MCF 10A (cell line): Measurements from ENCODE around the gene PRR20G. TPM values are rescaled to one million over a fixed set of nuclear protein-coding genes. Genes with fewer than 3 reads are reported as not detected.

Source experiments
- BruUV-seq: library from RNA; stranded (reverse); fragments of 400-500 nt; replicated peaks from 2 replicates; lab custom pipeline; 2021; lab: Mats Ljungman, UMichigan
- CTCF ChIA-PET: fragments of 300-600 bp; sonication (Branson Sonifier 250); formaldehyde crosslinking; extraction: SDS; loops from one replicate; lab custom pipeline; 2021; ENCODE audit warnings: antibody characterized with exemption, inconsistent platforms; lab: Yijun Ruan, JAX
- POLR2A ChIA-PET: fragments of 300-600, 350-650 bp; sonication (Branson Sonifier 250); formaldehyde crosslinking; extraction: SDS; loops from one replicate; lab custom pipeline; 2020; ENCODE audit warnings: antibody characterized with exemption, inconsistent platforms; lab: Yijun Ruan, JAX
- DNase-seq: peaks from one replicate; pipeline ENCODE4 v3.0.0-alpha.2; 2018; ENCODE audit not compliant: unreplicated experiment
- H3K27ac Mint-ChIP-seq: one replicate; pipeline ENCODE4 v1.8.0; 2022; ENCODE audit warnings: mild to moderate bottlenecking, low read depth, mixed read lengths; ENCODE audit not compliant: unreplicated experiment
- H3K27me3 Mint-ChIP-seq: one replicate; pipeline ENCODE4 v1.8.0; 2022; ENCODE audit warnings: mixed read lengths; ENCODE audit not compliant: insufficient read depth, unreplicated experiment
- H3K36me3 Mint-ChIP-seq: one replicate; pipeline ENCODE4 v1.8.0; 2022; ENCODE audit warnings: mild to moderate bottlenecking, moderate library complexity, mixed read lengths; ENCODE audit not compliant: insufficient read depth, unreplicated experiment
- H3K4me1 Mint-ChIP-seq: one replicate; pipeline ENCODE4 v1.8.0; 2022; ENCODE audit warnings: mixed read lengths; ENCODE audit not compliant: insufficient read depth, unreplicated experiment
- H3K4me3 Mint-ChIP-seq: one replicate; pipeline ENCODE4 v1.8.0; 2022; ENCODE audit warnings: mild to moderate bottlenecking, moderate library complexity, mixed read lengths; ENCODE audit not compliant: unreplicated experiment
- H3K9me3 Mint-ChIP-seq: one replicate; pipeline ENCODE4 v1.8.0; 2022; ENCODE audit warnings: mixed read lengths; ENCODE audit not compliant: unreplicated experiment
- intact Hi-C: fragments of 100-400 bp; cut with micrococcal nuclease; formaldehyde crosslinking; loops from 2 replicates; pipeline ENCODE4 v1.14.1; 2022
- total RNA-seq: library from RNA; stranded (reverse); gene quantifications from 2 replicates; pipeline ENCODE4 v1.2.3, GENCODE V29; 2022
- TF ChIP-seq, protein P1 (sequence below): fragments of 200-600 bp; IDR thresholded peaks from one replicate; pipeline ENCODE4 v1.8.0; 2022; ENCODE audit warnings: antibody characterized with exemption, mild to moderate bottlenecking; ENCODE audit not compliant: unreplicated experiment

The PRR20G gene
- total RNA-seq, 1 experiment from 2014 or later = not detected

- H3K27me3 Mint-ChIP-seq = no peaks in the 10 kb centered on the region
- H3K36me3 Mint-ChIP-seq = no peaks in the 10 kb centered on the region
- peaks cover 18% of the 10 kb centered on the region for H3K9me3 Mint-ChIP-seq
- ChIA-PET POLR2A (interaction anchor here (0.7 kb wide), 1 partner anchor 18 kb away, joined by 3 read pairs; no protein-coding TSS in a partner anchor), CTCF (no interaction called here)
- no TSS peak for BruUV-seq
- peak; percentile 59 for DNase-seq
- TF ChIP-seq, protein P1, sequence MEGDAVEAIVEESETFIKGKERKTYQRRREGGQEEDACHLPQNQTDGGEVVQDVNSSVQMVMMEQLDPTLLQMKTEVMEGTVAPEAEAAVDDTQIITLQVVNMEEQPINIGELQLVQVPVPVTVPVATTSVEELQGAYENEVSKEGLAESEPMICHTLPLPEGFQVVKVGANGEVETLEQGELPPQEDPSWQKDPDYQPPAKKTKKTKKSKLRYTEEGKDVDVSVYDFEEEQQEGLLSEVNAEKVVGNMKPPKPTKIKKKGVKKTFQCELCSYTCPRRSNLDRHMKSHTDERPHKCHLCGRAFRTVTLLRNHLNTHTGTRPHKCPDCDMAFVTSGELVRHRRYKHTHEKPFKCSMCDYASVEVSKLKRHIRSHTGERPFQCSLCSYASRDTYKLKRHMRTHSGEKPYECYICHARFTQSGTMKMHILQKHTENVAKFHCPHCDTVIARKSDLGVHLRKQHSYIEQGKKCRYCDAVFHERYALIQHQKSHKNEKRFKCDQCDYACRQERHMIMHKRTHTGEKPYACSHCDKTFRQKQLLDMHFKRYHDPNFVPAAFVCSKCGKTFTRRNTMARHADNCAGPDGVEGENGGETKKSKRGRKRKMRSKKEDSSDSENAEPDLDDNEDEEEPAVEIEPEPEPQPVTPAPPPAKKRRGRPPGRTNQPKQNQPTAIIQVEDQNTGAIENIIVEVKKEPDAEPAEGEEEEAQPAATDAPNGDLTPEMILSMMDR = no peak
- peak overlapping the region; percentile 47 for H3K27ac Mint-ChIP-seq
- intact Hi-C loops = no loop called here
- peak overlapping the region; percentile 68 for H3K4me3 Mint-ChIP-seq
- peaks cover 7% of the 10 kb centered on the region for H3K4me1 Mint-ChIP-seq
These were observed 1.2 kb downstream of the PRR20G start for GRCh38 chr3:127286571-127287140.

DNA sequence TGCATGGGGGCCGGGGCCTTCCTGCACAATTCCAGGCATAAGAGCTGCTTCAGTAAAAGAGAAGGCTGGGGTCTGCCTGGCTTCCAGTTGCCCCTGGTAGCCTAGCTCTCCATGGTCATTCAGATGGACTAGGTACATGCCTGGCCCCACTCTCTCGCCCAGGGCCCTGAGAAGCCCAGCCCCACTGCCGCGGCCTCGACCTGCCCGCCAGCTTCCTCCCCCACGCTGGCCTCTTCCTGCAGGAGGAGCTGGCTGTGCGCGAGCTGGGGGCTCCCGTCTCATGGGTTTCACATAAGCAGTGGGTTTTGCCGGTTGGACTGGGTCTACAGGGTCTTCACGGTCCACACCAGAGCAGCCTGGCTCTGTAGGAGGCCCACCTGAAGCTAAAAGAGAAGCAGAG lies 3.6 kb downstream of the PRR20G start:
- Mint-ChIP-seq H3K9me3 (peaks cover 18% of the 10 kb centered on the region), H3K36me3 (no peaks in the 10 kb centered on the region), H3K27me3 (no peaks in the 10 kb centered on the region), H3K4me1 (peaks cover 7% of the 10 kb centered on the region), H3K27ac (no peak overlapping the region), H3K4me3 (no peak overlapping the region)
- no TSS peak for BruUV-seq
- TF ChIP-seq, protein P1 = no peak
- ChIA-PET POLR2A (no interaction called here), CTCF (no interaction called here)
- no peak for DNase-seq
- intact Hi-C loops = no loop called here

- intact Hi-C loops = no loop called here
- peak; percentile 34 for DNase-seq
- POLR2A ChIA-PET = interaction anchor here (0.6 kb wide), 1 partner anchor 572 kb away, joined by 4 read pairs; no protein-coding TSS in a partner anchor
These were observed 10.3 kb downstream of the PRR20G start for GRCh38 chr3:127277561-127277960.

DNA sequence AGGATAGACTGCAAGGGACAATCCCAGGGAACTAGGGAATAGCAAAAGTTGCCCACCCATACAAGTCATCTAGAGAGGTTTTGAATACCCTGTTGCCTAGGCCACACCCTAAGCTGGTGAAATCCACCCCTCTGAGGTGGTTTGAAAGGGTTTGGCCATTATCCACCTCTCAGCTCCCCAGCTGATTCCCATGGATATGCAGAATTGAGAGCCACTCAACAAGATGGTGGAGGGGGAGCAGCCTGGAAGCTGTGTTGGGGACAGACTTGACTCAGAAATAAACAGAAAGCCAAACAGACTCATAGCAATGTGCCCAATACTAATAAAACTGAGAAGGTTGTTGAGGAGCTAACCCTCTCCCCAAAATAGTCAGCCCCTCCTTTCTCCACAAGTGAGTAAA lies 10.9 kb downstream of the PRR20G start:
- POLR2A ChIA-PET = no interaction called here
- H3K36me3 Mint-ChIP-seq = no peaks in the 10 kb centered on the region

More at GRCh38 chr3:127277561-127277960, 10.3 kb downstream of the PRR20G start:
- Mint-ChIP-seq H3K36me3 (no peaks in the 10 kb centered on the region), H3K27me3 (no peaks in the 10 kb centered on the region), H3K4me1 (peaks cover 27% of the 10 kb centered on the region), H3K27ac (no peak overlapping the region), H3K9me3 (no peaks in the 10 kb centered on the region), H3K4me3 (no peak overlapping the region)
- no TSS peak for BruUV-seq
- CTCF ChIA-PET = interaction anchor here (0.5 kb wide), 1 partner anchor 12 kb away, joined by 5 read pairs; no protein-coding TSS in a partner anchor
- TF ChIP-seq, protein P1 = no peak

More for the DNA sequence above, 10.9 kb downstream of the PRR20G start:
- BruUV-seq = no TSS peak
- intact Hi-C loops = no loop called here
- Mint-ChIP-seq H3K9me3 (no peaks in the 10 kb centered on the region), H3K4me3 (no peak overlapping the region), H3K27me3 (no peaks in the 10 kb centered on the region), H3K4me1 (peaks cover 32% of the 10 kb centered on the region), H3K27ac (no peak overlapping the region)
- TF ChIP-seq, protein P1 = no peak
- no peak for DNase-seq
- CTCF ChIA-PET = interaction anchor here (0.5 to 0.6 kb wide), 2 partner anchors 13 to 19 kb away, joined by 3 to 5 read pairs; no protein-coding TSS in a partner anchor
